HG03575 (cell line): ENCODE measurements around the gene SCMH1.
"Not testable (repeated sequence)": the region's sequence is repeated elsewhere in the genome, so short reads cannot be mapped to it uniquely, and the experiment has no call there.

ENCODE experiments used
- ATAC-seq: cut with Tn5 transposase; IDR thresholded peaks from one replicate; pipeline ENCODE4 v1.9.1; 2021; ENCODE audit not compliant: unreplicated experiment, insufficient number of reproducible peaks, low FRiP score; ENCODE audit errors: extremely low read depth

SCMH1 gene

DNA sequence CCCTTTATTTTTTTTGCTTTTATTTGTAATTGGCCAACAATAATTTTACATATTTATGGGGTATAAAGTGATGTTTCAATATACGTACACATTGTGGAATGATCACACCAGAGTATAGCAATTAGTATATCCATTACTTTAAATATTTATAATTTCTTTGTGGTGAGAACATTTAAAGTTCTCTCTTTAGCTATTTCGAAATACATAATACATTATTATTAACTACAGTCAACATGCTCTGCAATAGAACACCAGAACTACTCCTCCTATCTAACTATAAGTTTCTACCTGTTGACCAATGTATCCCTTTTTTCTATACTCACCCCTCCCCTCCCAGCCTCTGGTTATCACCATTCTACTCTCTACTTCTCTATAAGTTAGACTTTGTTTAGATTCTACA, 77.4 kb downstream of the SCMH1 start:
- ATAC-seq = no peak

DNA sequence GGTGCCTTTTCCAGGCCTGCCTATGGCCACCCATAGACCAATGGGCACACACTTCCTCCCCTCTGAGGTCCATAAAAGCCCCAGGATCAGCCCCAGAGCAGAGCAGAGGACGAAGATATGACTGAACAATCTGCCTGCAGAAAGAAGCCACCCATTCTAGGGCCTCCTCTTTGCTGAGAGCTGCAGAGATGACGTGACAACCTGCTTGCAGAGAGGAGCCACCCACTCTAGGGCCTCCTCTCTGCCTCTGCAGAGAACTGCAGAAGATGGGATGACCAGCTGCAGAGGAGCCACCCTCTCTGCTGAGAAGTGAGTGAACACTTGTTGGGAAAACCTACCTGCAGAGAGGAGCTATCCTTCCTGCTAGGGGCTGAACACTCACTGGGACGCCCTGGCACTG, 79.7 kb downstream of the SCMH1 start:
- ATAC-seq = no peak

DNA sequence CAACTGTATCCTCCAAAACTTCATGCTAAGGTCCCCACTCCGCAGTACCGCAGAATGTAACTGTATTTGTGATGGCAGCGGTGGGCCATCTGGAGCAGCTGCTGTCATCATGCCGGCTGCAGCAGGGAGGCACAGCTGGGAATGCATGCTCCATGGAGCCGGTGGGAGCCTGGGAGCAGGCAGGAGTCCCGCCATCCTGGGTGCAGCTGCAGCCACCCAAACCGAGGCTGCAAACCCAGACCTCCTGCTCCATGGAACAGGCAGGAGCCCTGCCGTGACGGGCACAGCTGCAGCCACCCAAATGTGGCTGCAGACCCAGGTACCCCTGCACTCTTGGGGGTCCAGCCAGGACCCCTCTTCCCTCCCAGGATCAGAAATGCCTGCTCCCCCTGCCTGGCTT, 80.3 kb downstream of the SCMH1 start:
- ATAC-seq = no peak

DNA sequence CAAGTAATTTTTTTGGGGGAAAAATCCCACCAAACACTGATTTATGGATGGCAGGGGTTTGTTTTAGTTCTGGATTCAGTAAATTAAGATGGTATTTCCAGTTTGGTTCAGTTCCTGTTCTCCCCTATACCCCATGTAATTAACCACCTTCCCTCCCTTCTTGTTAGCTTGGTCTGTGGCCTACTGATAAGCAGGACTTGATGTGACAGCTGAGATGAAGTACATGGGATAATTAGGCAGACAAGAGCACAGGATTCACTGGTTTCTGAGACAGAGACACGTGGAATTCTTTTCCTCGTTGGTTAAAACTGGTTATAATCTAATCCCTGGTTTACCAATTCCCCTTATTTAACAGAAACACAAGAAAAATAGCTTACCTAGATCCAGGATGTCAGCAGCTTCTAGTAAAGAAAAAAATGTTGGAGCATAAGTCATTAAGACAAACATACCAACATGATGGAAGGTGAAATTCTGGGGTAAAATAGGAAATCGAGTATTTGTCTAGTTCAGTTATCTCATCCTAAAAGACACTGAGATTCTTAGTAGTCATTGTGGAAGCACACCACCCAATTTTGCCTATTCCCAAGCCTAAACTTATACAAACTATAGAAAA, 81.5 kb downstream of the SCMH1 start:
- ATAC-seq = no peak

DNA sequence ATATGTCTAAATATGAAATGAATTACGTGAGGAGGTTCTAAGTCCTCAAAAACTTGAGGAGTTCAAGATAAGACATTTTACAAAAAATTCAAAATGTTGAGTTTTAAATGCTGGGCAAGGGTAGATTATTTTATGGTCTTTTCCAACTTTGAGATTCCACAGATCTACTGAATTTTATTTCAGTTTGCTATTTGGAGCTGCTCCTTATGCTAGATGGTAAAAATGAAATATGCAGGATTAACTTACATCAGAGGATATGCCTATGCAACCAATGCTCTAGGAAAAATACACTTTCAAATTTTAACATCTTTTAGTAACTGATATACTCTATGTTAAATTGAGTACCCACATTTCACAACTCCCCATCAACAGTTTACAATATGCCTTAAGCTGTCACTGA, 83.1 kb downstream of the SCMH1 start:
- ATAC-seq = no peak

DNA sequence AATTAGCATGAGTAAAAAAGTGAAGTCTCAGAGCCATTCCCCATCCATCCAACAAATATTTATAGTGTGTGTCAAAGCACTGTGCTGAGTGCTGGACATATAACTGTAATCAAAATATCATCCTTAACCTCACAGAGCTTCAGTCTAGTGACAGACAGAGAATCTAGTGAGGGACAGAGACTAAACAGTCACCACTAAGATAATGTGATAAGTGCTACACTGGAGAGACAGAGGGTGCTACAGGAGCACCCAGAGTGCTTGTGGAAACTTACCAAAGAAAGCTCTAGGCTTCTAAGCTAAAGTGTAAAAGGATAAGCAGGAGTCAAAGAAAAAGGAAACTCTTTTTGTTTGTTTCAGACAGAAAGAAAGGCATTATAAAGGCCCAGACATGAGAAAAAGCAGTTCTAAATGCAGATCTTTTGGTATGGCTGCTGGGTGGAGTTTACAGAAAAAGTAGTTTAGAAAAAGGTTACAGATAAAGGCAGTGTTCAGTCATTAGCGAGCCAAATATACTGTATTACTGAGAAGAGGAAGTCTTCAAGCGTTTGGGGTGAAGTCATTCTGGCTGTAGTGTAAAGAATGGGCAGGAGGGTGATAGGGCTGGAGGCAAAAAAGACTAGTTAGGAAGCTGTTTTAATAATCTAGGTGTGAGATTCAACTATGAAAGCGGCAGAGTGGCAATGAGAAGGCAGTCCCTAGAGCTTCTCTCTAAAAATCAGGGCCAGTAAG, 83.8 kb downstream of the SCMH1 start:
- no peak for ATAC-seq

DNA sequence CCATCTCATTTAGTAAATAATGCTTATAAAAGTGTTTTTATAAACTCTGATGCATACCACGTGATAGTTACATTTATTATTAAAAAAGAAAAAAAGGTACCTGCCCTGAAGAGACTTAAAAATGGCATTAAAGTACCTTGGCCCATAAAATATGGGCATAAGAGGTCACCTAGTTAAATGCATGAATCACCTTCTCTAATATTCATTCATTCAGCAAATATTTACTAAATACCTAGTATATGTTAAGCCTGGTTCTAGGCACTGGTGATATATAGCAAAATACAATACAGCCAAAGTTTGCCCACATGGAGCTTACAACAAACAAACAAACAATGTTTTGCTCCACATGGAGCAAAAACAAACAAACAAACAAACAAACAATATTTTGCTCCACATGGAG, 87.0 kb downstream of the SCMH1 start:
- no peak for ATAC-seq

DNA sequence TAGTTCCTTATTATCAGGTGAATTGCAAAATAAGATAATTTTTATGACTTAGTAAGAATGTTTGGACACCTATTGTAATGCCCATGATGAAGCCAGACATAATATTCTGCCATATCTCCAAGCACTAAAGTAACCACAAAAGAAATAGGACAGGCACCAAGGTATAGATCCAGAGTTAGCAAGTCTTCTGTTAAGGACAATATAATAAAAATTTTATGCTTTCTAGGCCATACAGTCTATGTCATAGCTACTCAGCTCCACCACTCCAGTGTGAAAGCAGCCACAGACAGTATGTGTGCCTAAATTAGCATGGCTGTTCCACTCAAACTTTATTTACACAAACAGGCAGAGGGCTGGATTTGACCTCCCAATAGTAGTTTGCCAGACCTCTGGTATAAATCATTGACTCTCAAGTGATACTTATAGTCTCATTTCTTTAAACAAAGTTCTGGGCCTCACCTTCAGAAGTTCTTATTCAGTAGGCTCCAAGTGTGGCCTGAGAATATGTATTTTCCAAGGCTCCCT, 88.3 kb downstream of the SCMH1 start:
- ATAC-seq = no peak

DNA sequence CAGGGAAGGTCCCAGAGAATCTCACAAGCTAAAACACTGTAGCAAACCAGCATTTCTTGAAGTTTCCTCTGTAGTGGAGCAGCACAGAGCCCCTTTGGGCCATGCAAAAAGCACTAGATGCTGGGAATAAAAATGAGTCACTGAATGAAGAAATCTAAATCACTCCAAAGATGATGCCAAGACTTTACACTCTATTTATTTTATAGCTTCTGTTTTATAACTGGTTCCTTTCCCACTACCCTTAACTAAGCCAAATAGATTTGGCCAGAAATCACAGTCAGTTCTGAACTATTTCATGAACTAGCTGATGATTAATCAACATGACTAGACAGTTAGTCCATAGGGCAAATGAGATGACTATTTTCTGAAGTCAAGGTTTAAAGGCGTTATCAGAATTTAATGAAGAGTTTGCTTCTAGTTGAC, 89.5 kb downstream of the SCMH1 start:
- ATAC-seq = no peak

DNA sequence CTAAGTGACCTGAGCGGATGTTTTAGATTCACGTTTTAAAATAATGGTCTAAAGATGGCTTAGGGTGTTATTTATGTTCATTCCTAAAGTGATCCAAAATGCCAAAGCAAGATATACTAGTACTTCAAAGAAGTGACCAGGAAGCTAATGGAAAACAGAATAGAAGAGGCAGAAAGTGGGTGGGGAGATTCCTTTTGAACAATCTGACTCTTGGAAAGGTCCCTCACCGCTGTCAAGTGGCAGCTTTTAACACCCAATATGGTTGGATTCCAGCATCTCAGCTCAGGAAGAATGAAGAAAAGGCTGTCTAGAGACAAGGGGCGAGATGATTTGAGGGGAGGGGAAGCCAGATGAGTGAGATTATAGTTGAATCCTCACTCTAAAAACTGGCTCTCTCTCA, 90.3 kb downstream of the SCMH1 start:
- no peak for ATAC-seq

DNA sequence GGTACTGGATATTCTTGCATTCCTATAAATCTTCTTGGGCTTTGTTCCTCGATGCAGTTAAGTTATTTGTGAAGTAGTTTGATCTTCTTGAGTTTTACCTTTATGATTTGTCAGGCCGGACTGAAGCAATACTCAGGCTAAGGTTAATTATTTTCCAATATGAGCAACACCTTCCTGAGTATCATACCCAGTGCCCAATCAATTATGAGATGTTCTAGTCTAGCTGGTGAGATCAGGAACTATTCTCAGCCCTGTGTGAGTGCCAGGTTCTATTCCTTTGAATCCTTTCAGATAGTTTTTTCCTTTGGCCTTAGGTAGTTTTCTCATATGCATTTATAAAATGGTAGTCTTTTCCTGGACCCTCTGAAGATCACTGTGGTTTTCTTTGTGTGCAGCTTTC, 92.5 kb downstream of the SCMH1 start:
- ATAC-seq = no peak

DNA sequence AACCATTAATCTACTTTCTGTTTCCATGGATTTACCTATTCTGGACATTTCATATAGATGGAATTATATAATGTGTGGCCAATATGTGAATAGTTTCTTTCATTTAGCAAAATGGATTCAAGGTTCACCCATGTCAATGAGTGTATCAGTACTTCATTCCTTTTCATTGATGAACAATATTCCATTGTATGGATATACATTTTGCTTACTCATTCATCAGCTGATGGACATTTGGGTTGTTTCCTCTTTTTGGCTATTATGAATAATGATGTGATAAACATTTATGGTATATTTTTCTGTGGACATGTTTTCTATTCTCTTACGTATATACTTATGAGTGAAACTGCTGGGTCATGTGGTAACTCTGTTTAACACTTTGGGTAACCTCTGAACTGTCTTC, 97.8 kb downstream of the SCMH1 start:
- ATAC-seq = no peak

DNA sequence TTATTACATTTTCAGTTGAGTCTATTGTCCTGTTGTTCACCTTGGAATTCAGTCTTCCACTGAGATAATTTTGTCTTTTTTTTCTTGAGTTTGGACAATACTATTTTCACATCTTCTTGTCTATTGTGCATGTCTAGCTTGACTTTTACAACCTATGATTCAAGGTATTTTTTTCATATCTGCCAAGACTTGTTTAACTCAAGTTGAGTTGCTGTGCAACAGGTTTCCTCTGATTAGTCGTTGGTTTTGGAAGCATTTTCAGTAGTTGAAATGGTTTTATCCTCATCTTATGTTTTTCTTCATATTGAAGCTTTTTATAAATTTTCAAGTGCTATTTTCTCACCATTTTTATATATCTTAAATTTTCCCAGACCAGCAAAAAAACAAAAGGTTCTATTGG, 103.6 kb downstream of the SCMH1 start:
- no peak for ATAC-seq

DNA sequence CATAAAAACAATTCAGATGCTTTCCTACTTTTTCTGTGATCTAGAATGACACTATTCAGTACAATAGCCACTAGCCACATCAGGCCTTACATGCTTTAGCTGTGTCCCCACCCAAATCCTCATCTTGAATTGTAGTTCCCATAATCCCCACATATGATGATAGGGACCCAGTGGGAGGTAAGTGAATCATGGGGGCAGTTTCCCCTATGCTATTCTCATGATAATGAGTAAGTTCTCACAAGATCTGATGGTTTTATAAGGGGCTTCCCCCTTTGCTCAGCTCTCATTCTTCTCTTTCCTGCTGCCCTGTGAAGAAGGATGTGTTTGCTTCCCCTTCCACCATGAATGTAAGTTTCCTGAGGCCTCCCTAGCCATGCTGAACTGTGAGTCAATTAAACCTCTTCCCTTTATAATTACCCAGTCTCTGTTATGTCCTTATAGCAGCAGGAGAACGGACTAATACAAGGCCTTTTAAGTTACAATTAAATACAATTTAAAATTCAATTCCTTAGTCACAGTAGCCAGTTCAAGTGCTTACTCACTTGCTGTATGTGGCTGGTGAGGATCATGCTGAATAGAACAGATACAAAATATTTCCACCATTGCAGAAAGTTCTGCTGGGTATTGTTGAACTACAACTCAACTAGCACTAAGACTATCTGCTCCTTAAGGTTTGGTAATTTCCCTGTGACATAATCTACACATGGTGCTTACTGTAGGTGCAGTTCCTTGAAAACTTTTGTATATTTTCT, 106.7 kb downstream of the SCMH1 start:
- ATAC-seq = no peak

DNA sequence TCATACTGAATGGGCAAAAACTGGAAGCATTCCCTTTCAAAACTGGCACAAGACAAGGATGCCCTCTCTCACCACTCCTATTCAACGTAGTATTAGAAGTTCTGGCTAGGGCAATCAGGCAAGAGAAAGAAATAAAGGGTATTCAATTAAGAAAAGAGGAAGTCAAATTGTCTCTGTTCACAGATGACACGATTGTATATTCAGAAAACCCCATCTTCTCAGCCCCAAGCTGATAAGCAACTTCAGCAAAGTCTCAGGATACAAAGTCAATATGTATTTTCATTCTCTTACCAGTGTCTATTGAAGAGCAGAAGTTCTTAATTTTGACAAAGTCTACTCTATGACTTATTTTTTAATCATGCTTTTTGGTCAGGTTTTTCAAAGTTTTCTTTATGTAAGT, 107.8 kb downstream of the SCMH1 start:
- not testable (repeated sequence) for ATAC-seq

DNA sequence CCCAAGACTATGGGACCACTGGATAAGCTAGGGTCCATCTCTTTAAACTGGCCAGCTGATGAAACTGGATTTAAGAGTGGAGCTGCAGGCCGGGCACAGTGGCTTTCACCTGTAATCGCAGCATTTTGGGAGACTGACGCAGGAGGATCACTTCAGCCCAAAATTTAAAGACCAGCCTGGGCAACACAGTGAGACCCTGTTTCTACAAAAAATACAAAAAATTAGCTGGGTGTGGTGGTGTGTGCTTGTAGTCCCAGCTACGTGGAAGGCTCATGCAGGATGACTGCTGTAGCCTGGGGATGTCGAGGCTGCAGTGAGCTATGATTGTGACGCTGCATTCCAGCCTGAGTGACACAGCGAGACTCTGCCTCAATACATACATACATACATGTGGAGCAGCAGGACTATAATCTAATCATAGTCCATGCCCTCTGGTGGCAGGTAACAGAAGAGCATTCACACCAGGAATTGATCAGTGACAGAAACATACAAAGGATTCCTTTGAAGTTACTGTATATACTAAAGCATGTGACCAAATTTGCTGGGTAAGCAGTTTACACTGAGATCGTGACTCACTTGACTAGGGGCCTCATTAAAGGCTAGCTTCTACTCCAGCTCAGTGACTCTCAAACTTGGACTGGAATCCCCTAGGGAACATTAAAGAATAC, 119.1 kb downstream of the SCMH1 start:
- no peak for ATAC-seq

DNA sequence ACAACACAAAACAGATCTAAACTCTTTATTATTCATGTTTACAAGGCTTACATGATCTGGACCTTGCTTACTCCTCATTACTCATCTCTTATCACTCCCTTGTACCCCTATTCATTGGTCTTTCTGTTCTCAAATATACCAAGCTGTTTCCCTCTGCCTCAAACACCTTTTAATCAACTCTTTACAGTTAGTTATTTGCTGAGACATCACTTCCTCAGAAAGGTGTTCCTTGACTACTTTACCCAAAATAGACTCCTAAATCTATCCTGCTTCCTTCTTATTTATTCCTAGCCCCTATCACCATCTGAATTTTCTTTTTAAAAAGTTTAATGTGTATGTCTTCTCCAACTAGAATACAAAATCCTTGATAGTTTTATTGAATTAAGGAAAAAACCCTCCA, 120.0 kb downstream of the SCMH1 start:
- ATAC-seq = no peak

DNA sequence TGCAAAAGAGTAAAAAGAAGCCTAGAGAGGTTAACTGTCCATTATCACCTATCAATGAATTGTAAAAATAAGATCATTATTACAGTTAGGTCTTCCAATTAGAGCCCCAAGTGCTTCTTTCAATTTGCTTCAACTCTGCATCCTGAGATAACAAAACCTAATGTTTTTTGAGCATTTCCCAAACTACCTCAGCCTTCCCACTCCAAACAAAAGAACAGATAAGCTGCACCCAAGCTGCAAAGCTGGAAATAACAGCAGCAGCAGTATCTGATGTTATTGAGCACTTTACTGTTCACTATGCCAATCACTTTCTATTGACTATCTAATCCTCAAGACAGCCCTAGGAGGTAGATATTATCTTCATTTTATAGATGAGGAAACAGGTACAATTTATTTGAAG, 123.5 kb downstream of the SCMH1 start:
- no peak for ATAC-seq

DNA sequence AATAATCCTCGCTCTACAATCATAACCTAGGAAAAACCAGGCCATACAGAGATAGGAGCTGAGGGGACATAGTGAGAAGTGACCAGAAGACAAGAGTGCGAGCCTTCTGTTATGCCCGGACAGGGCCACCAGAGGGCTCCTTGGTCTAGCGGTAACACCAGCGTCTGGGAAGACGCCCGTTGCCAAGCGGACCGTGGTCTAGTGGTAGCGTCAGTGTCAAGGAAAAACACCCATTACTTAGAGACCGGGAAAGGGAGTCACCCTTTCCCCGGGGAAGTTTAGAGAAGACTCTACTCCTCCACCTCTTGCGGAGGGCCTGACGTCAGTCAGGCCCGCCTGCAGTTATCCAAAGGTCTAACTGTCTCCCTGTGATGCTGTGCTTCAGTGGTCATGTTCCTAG, 124.9 kb downstream of the SCMH1 start:
- not testable (repeated sequence) for ATAC-seq

DNA sequence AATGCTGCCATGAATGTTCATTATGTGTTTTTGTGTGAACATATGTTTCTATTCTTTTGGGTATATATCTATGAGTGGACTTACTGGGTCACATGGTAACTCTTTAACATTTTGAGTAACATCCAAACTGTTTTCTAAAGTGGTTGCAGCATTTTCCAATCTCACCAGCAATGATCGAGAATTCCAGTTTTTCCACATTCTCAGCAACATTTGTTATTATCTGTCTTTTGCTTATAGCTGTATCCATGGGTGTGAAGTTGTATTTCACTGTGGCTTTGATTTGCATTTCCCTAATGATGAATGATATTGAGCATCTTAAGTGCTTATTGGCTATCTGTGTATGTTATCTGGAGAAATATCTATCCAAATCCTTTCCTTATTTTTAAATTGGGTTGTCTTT, 131.4 kb downstream of the SCMH1 start:
- no peak for ATAC-seq
